UCSD-AML1 (cell line): Measurements from ENCODE around the gene PCMTD2.
A peak's percentile ranks its signal among the peaks of the same experiment; 100 is the strongest.
"Not testable (repeated sequence)": the region's sequence is repeated elsewhere in the genome, so short reads cannot be mapped to it uniquely, and the experiment has no call there.

Source experiments
- DNase-seq: peaks from one replicate; lab custom pipeline; 2025; ENCODE audit not compliant: unreplicated experiment; lab: John Stamatoyannopoulos, UW

PCMTD2 gene

DNA sequence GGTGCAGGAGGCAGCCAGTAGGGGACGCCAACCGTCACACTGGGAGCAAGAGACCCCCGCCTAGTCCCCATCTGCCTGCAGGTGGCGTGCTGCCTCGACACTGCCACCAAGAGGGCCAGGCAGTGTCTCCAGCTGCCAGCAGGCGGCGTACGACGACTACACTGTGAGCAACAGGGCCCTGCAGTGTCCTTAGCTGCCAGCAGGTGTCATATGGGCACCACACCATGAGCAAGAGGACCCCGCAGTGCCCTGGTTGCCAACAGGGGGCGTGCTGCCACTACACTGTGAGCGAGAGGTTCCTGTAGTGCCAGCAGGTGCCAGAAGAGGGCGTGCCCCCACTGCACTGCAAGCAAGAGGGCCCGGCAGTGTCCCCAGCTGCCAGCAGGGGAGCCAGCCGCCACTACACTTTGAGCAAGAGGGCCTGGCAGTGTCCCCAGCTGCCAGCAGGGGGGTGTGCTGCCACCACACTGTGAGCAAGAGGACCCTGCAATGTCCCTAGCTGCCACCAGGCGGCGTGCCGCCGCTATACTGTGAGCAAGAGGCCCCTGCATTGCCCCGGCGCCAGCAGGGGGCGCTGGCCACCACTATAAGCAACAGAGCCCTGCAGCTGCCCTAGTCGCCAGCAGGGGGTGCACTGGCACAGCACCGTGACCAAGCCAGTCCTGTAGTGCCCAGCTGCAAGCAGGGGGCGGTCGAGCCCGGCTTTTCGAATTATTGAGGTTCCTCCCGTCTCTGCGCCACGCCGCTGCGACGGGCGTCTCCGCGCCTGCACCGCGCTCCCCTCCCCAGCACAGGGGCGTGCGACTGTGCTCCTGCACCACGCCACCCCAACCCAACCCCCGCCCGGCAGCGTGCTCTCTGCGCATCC, 30.3 kb downstream of the PCMTD2 start:
- peak; percentile 87 for DNase-seq

DNA sequence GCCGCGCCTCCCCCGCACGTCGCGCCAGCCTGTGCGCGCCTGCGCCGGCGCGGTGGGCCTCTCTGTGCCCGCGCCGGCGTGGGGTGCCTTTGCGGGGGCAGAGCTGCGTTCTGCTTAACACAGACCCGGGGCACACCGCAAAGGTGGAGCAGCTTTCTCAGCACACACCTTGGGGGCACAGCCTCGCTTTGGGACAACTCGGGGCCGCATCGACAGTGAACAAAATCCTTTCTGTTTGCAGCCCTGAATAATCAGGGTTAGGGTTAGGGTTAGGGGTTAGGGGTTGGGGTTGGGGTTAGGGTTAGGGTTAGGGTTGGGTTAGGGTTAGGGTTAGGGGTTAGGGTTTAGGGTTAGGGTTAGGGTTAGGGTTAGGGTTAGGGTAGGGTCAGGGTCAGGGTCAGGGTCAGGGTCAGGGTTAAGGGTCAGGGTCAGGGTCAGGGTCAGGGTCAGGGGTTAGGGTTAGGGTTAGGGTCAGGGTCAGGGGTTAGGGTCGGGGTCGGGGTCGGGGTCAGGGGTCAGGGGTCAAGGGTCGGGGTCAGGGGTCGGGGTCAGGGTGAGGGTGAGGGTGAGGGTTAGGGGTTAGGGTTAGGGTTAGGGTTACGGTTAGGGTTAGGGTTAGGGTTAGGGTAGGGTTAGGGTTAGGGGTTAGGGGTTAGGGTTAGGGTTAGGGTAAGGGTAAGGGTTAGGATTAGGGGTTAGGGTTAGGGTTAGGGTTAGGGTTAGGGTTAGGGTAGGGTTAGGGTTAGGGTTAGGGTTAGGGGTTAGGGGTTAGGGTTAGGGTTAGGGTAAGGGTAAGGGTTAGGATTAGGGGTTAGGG, 31.1 kb downstream of the PCMTD2 start:
- not testable (repeated sequence) for DNase-seq

DNA sequence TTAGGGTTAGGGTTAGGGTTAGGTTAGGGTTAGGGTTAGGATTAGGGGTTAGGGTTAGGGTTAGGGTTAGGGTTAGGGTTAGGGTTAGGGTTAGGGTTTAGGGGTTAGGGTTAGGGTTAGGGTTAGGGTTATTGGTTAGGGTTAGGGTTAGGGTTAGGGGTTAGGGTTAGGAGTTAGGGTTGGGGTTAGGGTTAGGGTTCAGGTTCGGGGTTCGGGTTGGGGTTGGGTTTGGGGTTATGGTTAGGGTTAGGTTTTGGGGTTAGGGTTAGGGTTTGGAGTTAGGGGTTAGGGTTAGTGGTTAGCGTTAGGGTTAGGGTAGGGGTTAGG, 31.7 kb downstream of the PCMTD2 start:
- DNase-seq, result not testable (repeated sequence)

DNA sequence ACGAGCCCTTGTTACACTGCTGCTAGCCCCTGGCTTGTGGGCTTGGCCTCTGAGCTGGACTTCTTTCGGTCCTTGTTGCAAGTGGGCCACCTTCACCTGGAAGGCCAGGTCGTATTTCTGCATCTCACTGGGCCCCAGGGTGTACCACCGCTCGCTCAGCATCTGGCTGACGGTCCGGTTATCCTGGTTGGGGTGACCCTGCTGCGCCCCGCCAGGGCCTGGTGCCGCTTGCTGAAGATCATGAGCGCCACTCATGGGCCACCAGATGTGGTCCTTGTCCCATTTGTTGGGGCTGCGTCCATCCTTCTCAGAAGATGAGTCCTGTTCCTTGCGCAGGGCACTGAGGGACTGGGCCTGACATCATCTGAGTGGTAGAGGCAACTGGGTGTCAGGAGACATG, 36.6 kb downstream of the PCMTD2 start:
- DNase-seq, result not testable (repeated sequence)

DNA sequence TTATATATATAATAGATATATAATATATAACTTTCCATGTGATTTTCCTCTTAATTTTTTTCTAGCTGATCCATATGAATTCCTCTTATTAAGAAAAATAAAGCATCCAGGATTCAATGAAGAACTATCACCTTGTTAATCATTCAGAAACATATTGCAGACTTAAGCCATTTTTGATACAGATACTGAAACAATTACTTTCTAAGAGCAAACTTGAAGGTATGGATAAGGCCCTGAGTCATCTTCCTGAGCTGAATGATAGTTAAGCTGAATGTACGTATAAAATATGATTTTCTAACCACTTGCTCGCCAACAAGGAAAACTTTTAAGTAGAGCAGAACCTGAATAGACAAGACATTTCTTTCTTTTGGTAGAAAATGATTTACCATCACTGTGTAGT, 47.5 kb downstream of the PCMTD2 start:
- DNase-seq, result not testable (repeated sequence)

DNA sequence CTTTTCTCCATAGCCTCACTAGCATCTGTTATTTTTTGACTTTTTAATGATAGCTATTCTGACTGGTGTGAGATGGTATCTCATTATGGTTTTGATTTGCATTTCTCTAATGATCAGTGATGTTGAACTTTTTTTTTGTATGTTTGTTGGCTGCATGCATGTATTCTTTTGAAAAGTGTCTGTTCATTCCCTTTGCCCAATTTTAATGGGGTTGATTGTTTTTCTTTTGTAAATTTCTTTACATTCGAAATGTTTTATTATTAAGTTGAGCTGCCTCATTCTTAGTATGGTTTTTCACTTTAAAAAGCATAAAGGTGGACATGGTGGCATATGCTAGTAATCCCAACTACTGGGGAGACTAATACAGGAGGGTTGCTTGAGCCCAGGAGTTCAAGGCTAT, 58.2 kb downstream of the PCMTD2 start:
- DNase-seq, result not testable (repeated sequence)

DNA sequence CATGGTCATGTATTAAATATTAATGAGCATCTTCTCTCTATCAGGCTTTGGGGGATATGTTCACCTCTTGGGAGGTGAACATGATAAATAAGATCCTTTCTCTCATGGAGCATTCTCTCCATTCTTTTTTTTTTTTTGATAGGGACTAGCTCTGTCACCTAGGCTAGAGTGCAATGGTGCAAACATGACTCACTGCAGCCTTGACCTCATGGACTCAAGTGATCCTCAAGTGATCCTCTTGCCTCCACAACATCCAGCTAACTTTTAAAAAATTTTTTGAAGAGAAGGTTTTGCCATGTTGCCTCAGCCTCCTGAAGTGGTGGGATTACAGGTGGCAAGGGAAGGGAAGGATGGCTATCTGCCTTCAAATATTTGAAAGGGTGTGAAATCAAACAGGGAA, 59.8 kb downstream of the PCMTD2 start:
- DNase-seq, result not testable (repeated sequence)

DNA sequence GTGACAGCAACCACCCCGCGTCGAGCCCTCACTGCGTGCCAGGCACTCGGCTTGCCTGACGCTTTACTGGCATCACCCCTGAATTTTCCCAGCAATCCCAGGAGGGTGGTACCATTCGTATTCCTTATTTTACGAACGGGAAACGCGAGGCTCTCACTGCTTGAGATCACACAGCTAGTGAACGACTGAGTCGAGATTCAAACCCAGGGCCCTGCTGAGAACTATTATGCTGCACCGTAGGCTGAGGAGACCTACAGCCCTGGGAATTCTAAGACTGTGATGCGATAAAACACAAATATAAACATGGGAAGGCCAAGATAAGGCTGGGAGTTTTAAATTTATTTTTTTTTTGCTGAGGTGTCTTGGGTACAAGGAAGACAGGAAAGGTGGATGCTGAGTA, 60.3 kb downstream of the PCMTD2 start:
- not testable (repeated sequence) for DNase-seq

DNA sequence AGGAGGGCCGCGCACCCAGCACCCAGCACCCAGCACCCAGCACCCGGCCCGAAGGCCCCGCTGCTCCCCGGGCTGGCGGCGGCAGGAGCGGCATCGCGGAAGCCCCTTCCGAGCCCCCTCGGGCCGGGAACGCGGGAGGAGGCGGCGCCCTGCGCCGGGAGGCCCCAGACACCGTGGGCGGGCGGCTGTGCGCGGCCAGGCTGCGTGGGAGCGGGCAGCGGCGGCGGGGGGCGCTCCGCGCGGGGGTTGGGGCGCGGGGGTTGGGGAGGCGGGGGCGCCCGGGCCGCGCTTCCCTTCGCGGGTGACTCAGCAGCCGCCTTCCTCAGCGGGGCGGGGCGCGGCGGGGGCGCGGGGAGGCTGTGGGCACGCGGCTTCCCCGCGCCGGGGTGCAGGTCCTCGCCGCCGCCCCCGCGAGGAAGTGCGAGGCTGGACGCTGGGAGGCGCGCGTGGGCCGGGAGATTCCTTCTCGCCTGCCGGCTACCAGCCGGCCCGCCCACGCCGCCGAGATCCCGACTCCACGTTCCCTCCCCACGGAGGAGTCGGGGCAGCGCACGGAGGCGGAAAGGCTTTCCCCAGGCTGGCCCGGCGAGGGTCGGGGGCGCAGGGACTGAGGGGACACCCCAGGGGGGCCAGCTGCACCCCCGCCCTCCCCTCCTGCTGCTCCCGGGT, 61.0 kb downstream of the PCMTD2 start:
- DNase-seq, result peak; percentile 41

DNA sequence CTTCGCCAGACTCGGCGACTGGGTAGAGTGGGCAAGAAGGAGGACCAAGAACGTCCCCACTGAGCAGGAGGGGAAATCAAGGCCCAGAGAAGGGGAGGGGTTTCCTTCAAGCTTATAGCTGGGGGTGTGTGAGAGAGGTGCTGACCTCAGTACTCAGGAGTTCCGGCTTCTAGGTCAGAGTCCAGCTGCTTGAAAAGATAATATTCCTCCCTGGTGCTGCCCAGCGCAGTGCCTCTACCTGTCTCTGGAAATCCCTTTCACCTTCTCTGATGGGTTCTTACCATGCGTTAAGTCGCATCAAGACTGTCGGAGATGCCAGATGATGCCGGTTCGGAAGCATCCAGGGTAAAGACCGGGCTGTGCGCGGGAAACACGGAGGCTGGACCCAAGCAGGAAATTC, 61.8 kb downstream of the PCMTD2 start:
- DNase-seq, result not testable (repeated sequence)

DNA sequence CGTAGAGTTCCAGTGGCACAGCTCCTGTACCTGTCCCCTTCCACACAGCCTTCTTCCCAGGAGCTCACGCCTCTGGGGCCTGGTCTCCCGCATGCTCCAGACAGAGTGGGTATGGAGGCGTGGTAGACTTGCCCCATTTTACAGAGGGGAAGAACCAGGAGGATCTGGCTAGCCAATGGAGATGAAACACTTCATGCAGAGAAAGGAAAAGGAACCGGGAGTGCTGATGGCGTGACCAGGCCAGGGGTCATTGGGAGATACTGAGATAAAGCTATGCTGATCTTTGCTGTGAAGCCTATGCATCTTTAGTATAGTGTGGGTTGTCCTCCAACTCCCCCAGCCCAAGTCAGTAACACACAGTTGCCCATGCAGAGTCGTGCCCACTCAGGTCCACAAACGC, 62.5 kb downstream of the PCMTD2 start:
- DNase-seq, result not testable (repeated sequence)

DNA sequence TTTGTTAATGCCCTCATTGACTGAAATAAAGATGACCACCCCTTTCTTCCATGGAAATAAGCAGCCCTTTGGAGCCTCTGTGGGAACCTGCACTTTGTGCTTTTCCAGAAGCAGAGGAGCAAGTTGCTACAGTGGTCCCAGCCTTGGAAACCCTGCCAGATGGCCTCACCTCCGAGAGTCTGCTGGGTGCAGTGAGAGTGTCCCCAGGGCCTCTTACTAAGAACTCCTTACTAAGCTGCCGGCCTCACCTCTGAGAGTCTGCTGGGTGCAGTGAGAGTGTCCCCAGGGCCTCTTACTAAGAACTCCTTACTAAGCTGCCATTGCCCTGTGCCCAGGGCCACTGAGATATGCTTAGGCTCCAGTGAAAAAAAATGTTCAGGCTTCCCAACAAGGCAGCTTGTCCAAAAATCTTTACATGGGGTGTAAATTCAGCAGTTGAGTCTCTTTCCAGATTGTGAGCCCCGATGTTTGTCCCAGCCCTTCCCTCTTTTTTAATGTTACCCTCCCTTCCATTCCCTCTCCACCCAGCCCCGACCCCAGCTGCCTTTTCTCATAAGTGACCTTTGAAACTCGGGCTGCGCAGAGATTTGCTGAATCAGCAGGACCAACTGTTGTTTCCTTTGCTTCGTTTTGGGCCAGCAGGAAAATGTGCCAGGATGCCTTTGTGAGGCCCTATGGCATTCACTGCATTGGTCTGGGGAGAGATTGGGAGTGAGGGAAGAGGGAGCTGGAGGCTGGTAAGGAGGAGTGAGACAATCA, 66.7 kb downstream of the PCMTD2 start:
- not testable (repeated sequence) for DNase-seq
